DMS153 treated with DMSO at 0.1 percent for 48 hours (cell line): Measurements from ENCODE around the gene MAGED2.
"Not testable (repeated sequence)": the region's sequence is repeated elsewhere in the genome, so short reads cannot be mapped to it uniquely, and the experiment has no call there.

Experiments used
- DNase-seq: peaks from one replicate; lab custom pipeline; 2025; ENCODE audit not compliant: unreplicated experiment; lab: John Stamatoyannopoulos, UW

MAGED2 gene

DNA sequence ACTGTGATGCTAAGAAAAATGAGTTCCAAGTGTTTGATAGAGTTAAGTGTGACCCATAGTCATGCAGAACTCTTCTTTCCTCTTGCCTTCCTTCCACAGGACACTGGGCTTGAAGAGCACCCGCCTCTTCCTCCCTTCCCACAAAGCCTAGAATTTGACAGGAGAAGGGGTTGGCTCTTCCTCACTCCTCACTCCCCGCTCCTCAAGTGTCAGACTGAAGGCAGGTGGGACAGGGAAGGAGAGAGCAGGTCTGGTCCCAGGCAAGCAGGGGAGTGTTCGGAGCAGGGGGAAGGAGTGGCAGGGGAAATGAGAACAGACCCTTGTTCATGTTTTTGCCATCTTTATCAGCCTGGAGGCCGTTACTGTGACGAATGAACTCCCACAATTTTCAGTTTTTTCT lies 10.7 kb downstream of the MAGED2 start:
- no peak for DNase-seq

DNA sequence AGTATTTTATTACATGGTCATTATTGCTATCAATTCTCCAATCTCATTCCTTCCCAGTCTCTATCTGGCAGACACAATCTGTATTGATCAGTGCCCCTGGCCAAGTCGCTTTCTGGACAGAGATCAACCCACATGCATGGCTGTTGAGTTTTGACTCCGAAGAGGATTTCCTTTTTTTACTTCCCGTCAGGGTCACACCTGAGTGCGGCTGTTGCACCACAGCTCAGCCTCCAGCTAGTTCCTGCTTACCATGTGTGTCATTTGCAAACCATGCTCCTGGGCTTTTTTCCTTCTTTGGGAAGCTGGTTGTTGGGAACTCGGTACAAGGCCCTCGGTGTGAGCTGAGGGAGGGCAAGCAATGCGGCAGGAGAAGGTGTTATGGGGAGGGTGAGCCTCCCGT lies 11.7 kb downstream of the MAGED2 start:
- DNase-seq: no peak

DNA sequence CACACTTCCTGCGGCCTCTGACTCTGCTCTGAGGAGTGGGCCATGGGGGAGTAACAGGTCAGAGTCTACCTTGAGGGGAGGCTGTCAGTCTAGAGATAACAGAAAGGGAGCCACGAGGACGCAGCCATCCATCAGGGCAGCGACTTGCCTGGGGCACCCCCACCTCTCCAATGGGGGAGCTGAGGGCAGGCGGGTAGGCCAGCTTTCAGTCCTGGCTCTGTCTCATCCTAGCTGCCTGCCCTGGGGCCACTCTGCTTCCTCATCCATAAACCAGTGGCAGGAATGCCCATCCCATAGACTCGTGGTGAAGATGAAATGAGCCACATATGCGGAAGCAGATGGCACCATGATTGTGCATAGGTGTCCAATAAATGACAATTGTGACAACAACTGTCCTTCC lies 13.2 kb downstream of the MAGED2 start:
- no peak for DNase-seq

DNA sequence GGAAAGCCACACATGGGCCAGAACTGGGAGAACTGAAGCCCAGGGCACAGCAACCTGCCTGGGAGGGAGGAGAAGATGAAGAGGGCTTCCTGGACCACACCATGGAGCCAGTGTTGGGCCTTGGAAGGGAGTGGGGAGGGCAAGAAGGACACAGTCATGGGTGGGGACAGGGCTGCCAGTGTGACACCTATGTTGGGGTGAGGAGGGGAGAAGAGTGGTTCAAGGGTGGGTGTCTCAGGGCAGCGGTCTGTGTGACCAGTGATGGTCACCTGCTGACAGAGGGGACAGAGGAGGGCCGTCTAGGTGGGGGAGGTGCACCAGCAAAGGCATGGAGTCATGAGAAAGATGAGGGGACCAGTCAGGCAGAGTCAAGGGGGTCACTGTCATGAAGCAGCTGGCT lies 13.8 kb downstream of the MAGED2 start:
- no peak for DNase-seq

DNA sequence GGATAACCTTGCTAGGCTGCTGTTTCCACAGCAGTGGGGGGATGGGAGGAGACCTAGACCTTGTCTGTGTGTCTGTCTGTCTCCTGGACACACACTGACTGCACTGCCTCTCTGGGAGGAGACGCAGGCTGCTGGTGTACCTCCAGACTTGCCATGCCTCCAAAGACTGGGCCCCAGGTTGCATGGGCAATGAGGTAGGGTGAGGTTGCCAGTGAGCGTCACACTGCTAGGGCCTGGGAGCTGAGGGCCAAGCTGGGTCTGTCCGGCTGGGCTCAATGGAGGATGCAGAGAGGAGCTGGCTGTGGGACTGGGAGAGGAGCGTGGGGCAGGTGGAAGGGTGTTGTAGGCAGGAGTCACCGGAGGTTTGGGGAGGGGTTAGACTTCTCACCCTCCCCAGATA lies 16.6 kb downstream of the MAGED2 start:
- no peak for DNase-seq

DNA sequence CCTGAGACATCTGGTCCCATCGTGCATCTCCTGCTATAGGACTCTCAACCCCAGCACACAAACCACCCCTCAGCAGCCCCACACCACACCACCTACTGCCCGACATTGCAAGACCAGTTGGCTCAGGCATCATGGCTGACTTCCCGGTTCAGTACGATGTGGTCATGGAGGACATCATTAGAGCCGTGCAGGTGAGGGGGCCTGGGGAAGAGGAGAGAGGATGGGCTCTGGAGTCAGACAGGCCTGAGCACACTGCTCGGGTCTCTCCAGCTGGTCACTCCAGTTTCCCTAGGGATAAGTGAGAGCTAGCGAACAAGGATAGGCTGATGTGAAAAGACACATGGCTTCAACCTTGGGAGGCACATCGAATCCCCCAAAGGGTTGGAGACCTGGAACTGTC lies 17.2 kb downstream of the MAGED2 start:
- no peak for DNase-seq

DNA sequence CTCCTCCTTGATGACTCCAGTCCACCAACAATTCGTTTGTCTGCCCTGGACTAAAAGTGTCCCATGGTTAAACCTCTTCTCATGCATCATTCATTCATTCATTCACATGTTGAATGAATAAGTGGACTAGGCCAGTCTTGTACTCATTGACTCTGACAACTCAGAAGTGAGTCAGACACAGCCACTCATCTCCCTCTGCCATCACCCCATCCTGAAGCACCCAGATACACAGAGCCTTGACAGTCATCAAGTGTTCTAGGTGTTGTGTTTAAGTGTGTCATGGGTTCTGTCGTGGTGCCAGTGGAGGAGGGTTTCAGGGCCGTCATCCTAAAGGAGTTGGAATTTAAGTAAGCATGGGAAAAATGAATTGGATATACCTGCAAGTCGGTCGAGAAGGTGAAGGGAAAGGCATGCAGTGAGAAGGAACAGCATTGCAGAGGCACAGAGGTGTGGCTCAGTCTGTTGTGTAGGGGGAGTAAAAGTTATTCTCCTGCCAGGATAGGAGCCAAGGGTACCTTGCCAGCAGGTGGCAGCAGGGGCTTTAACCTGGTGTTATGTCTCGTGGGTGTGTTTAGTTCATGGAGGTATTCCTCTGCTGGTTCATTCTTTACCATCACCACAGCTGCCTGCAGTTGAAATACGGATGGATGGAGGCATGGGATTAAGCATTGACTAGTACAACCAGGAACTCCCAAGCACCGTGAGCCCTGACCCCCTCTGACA lies 18.3 kb downstream of the MAGED2 start:
- no peak for DNase-seq

DNA sequence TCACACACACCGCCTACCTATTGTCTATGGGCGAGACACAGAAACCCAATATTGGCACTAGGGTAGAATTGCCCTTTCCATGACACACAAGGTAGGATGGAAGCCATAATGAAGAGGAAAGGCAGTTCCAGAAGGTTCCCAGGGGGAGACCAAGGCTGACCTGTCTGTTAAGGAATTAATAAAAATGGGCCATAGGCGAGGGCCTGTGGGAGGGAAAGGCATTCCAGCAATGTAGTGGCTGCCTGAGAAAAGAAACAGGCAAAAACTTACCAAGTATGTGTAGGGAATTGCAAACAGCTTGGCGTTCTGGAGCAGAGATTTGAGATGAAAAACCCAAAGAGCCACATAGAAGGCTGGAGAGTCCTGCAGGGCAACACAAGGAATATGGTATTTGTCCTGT lies 19.1 kb downstream of the MAGED2 start:
- DNase-seq: no peak

DNA sequence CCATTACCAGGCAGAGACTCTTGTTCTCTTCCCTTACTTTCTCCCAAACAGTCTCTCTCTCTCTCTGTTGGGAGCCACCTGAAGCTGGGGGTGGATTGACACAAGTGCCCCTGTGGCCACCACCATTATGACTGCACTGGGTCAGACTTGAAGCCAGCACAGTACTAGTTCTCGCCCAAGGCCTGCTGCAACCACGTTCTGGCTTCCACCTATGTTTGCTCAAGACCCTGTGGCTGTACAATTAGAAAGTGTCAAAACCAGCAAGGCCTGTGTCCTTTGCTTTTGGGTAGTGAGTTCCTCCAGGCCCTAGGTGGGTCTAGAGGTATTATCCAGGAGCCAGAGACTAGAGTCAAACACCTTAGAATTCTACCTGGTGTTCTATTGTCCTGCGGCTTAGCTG lies 31.0 kb downstream of the MAGED2 start:
- DNase-seq: no peak

DNA sequence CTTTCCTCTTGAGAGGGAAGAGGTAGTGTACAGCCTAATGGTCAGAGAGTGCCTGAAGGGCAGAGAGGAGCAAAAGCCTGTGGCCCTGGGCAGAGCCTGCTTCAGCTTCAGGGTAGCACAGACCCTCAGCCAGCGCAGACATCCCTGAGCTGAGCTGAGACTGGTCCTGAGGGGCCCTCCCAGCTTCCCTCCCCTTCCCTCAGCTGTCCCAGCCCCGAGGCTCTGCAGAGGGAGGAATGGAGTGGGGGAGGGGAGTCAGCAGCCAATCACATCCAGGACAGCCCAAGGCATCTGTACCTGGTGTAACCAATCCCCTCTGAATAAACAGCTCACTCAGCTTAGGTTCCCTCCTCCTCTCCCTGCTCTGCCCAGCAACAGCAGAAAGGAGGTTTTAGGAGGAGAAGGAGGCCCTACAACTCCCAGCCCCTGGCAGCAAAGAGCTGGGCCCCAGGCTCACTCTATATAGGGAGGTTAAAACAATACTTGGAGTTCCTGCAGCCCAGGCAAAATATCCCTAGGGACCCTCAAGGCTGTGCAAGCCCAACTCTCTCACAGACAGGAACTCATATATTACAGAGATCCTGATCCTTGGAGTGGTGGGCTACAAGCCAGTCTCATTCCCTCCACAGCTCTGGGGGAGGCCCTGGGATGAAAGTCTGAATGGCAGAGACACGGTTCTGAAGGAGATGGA lies 33.8 kb downstream of the MAGED2 start:
- not testable (repeated sequence) for DNase-seq

DNA sequence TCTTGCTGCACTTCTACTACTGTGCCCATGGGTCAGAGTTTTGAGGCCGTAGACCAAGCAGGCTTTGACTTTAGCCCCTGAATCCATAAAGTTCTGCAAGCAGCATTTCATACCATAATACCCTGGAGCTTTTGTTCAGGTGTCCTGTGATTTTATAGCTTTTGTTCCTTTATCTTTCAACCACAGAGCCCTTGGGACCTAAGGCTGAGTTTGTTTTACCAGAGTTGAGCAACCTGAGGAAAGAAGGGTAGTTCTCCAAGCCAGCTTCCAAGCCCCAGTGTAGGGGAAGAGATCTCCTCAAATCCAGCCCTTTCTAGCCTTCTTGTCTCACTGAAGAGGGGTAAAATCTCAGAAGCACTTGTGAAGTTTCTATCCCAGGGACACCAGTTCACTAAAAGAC lies 35.1 kb downstream of the MAGED2 start:
- DNase-seq: no peak

DNA sequence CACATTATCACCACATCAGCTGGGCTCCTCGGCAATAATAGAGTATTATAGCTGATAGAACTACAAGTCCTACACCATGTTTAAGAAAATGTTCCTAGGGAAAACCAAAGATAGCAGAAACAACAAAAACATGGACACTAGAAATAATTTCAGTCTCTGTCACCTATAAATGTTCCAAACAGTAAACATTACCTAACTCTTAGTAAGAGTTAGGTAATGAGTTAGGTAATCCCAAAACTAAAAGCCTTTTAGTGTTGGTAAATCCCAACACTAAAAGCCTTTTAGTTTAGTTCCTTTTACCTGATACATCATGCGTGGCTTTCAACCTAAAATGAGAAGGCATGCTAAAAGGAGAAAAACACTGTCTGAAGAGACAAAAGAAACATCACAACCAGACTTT lies 35.5 kb downstream of the MAGED2 start:
- DNase-seq: no peak

DNA sequence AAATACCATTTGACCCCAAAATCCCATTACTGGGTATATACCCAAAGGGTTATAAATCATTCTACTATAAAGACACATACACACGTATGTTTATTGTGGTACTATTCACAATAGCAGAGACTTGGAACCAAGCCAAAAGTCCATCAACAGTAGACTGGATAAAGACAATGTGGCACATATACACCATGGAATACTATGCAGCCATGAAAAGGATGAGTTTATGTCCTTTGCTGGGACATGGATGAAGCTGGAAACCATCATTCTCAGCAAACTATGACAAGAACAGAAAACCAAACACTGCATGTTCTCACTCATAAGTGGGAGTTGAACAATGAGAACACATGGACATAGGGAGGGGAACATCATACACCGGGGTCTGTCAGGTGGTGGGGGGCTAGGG lies 40.2 kb downstream of the MAGED2 start:
- DNase-seq: not testable (repeated sequence)

DNA sequence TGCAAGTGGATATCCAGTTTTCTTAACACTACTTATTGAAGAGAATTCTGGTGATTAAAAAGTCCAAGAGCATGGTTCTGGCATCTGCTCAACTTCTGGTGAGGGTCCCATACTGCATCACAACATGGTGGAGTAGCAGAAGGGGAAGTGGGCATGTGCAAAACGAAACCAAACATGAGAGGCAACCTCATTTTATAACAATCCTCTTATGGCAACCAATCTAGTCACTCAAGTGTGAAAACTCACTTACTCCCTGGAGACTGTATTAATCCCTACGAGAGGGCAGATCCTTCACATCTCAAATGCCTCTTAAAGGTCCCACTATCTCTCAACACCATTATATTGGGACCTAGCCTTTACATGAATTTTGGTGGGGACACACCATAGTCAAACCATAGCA lies 57.7 kb downstream of the MAGED2 start:
- no peak for DNase-seq
